HG02840 (cell line): ENCODE measurements around the gene DRGX.

Source experiments
- ATAC-seq: cut with Tn5 transposase; IDR thresholded peaks from one replicate; pipeline ENCODE4 v1.9.1; 2021; ENCODE audit warnings: mild to moderate bottlenecking, moderate library complexity, moderate number of reproducible peaks; ENCODE audit not compliant: unreplicated experiment, low FRiP score

The DRGX gene

DNA sequence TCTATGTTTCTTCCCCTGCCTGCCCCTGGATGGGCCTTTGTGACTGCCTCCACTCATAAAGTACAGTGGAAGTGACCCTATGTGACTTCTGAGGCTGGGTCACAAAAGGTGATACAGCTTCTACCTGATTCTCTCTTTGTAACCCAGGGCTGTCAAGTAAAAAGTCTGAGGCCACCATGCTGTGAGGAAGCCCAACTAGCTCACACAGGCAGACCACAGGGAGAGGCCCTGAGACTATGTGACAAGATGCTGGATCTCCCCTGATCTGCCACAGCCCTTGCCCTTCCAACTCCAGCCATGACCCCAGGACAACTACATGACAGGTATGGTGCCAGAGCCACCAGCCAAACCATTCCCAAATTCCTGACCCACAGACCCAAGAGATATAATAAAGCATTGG is 45.8 kb downstream of the DRGX start:
- ATAC-seq: no peak

DNA sequence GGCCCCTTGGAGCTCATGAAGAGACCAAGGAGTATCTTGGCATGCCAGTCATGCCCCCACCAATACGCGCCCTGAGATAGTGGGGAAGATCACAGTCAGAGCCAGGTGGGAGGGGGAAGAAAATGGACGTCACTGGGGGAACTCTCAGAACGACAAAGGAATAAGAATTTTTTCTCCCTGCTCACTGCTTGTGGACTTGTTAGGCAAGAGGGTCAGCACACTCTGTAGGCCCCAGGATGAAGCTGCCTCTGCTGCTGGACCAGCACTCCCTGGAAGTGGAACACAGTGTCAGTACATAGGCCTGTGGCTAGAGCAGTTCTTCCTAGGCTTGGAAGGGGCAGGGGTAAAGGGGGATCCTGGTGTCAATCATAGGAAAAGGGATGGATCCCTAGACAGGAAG is 46.5 kb downstream of the DRGX start:
- ATAC-seq: no peak

GRCh38 chr10:49348593-49348992 is 47.3 kb downstream of the DRGX start:
- ATAC-seq: no peak

DNA sequence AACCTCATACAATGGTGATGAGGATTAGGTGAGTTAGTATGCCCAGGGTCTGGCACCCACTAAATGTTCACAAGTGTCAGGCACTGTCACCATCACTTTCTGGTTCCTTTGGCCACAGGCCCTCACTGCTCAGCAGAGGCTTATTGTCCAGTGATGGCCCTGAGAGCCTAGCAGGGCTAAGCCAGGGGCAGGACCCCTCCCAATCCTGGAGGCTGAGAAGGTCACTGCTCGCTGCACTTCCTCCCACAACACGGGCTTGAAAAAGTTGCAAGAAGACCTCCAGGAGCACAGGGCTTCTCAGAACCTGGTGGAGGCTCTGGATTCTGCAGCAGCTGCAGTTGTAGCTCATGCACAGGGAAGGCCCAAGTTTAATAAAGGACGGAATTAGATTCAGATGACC is 48.1 kb downstream of the DRGX start:
- ATAC-seq: no peak

- no peak for ATAC-seq
These were observed 48.5 kb downstream of the DRGX start for GRCh38 chr10:49347342-49347741.

DNA sequence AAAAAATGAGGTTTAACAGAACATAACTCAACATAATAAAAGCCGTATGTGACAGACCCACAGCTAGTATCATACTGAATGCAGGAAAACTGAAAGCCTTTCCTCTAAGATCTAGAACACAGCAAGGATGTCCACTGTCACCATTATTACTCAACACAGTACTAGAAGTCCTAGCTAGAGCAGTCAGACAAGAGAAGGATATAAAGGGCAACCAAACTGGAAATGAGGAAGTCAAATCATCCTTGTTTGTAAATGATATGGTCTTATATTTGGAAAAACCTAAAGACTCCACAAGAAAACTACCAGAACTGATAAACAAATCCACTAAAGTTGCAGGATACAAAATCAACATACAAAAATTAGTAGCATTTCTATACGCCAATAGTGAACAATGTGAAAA is 51.0 kb downstream of the DRGX start:
- no peak for ATAC-seq

DNA sequence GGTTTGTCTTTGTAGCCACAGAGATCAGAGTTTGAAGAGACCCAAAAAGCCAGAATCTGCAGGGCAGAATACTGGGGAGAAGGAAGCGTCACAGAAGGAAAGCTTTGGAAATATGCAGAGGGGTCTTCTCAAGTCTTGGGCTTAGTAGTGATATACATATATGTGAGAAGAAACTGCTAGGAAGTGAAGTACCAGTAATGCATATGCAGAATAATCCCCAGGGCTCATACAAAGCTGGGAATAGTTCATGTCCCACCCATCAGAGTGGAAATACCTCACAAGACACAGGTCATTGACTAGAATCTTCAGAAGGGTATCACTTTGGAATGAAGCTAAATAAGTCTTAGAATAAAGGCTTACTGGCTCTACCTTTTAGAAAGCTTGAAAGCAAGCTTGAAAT is 57.3 kb downstream of the DRGX start:
- no peak for ATAC-seq

DNA sequence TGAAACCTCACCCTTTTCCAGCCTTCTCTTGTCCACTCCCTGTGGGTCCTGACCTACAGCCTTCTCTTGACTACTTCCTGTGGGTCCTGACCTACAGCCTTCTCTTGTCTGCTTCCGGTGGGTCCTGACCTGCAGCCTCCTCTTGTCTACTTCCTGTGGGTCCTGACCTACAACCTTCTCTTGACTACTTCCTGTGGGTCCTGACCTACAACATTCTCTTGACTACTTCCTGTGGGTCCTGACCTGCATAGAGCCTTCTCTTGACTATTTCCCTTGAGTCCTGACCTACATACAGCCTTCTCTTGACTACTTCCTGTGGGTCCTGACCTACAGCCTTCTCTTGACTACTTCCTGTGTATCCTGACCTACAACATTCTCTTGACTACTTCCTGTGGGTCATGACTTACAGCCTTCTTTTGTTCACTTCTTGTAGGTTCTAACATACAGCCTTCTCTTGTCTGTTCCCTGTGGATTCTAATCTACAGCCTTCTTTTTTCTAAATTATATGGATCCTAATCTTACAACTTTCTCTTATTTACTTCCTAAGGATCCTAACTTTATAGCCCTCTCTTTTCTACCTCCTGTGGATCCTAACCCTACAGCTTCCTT is 60.4 kb downstream of the DRGX start:
- ATAC-seq: no peak

DNA sequence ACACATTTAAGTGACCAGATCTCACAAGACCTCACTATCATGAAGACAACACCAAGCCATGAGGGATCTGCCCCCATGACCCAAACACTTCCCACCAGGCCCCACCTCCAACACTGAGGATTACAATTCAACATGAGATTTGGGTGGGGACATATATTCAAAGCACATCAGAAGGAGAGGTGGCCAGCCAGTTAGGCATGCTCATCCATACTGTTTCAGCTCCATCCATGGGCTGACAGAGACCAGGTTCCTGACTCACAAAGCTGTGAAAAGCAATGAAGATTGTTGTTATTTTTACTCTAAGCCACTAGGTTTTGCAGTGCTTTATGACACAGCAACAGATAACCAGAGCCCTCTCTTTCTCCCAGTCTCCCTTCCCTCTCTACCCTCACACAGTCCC is 60.9 kb downstream of the DRGX start:
- ATAC-seq: no peak

DNA sequence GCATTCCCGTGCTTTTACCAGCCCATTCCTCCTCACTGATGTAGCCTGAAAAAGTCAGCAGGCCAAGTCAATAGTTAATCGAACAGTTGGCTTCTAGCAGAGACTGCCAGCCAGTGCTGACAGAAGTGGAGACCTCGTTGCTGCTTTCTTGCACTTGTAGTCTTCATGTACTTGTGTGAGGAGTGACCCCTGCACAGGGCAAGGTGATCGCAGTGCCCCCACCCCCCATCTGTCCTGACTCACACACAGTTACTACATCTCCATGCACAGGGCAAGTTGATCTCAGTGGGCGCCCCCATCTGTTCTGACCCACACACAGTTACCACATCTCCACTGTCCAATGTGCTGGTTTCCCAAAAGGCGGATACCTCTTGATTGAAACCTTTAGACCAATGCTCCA is 62.7 kb downstream of the DRGX start:
- no peak for ATAC-seq

GRCh38 chr10:49332768-49333167 is 63.1 kb downstream of the DRGX start:
- no peak for ATAC-seq

DNA sequence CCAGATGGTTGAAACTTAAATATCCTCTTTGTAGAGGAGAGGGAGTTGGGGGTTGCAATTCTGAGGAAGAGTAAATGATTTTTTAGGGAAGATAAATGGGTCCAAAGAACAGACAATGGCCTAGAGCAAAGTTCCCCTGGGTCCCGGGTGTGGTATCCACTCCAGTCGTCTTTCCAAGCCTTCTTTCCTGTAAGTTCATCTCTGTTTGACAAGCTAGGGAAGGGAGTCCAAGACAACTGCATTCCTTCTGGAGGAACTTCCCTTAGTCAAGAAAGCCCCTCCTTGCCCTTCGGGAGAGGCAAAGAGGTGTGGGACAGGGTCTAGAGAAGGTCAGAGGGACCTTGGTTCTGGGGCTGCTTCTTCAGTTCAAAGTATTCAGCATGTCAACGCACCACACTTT is 63.6 kb downstream of the DRGX start:
- no peak for ATAC-seq

DNA sequence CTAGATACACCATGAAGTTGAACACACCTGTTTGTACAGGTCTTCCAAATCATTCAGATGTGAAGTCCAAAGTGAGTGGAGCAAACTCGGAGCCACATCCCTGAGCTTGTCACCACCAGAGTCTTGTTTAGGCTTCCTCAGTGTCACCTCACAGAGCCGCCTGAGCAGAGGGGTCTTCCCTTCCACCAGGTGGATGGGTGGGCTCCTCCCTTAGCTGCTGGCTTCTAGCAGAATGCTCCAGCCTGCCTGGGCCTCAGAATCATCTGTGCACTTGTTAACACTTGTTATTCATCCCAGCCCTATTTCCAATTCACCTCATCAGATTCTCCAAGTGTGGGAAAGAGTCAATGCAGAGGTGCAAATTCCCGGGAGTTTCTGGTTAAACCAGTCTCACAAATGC is 64.5 kb downstream of the DRGX start:
- ATAC-seq: no peak

DNA sequence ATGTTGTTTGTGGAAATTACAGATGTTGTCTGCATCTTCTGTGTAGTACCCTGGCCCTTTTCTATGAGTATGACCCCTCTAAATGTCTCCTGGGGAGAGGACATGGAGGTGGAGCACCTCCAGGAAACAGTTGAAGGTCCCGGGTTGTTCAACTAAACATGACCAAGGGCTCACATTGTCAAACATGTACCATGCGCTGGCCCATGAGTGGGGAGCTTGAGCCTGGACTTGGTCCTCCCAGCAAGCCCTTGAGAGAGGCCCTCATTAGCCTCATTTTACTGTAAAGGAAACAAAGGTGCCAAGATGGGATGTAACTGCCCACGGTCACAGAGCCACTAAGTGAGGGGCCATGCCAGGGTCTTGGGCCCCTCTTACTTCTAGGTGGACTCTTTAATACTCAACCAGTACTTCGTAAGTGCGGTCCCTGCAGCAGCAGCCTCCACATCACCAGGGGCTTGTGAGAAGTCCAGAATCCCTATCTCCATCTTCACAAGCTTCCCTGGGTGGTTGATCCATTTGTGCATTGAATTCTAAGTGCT is 65.7 kb downstream of the DRGX start:
- ATAC-seq: no peak

DNA sequence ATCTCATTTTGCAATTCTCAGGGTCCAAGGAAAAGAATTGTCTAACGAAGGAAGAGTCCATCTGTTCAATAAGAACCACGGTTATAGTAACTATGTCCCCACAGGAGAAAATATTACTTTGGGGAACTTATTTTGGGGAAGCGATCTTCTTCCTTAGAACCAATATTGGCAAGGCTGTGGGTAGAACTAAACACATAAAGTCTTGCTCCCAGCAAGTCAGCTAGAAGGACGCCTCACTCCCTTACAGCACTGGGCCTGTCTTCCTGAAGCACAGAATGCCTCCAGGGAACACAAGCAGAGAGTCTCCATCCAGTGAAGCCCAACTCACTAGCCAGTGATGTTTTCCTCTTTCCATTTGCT is 66.8 kb downstream of the DRGX start:
- no peak for ATAC-seq

- ATAC-seq: no peak
These were observed 67.3 kb downstream of the DRGX start for GRCh38 chr10:49328401-49329145.

DNA sequence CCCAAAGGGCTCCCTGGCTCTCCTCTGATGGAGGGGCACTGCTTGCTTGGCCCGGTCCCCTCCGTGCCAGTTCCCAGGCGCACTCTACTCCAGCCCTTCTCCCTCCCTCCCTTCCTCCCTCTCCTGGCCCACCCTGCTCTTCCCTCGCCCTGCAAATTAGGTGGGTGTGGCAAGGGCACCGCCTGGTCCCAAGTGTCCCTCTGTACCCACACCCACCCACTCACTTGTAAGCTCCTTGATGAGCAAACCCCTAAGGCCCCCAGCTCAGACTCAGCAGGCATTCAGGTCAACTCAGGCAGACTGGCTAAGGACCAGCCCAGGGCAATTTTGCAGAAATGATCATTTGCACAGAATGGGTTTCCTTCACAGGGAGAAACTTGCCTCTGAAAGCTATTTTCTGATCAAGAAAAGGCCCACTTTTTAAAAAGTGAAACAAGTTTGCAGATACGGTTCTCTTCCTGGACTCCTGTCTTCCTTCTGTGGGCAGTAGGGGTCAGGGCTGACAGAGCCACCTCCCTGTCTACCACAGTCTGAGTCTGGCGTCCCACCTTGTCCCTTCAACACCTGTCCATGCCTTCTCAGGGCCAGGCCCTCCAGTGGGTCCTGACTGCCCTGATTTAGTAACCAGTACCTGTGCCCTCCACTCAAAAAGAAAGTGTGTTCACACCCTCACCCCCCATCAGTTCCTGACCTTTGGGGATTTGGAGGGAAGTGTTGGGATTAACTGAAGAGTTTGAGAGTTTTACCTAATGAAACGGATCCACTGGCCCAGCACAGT is 68.7 kb downstream of the DRGX start:
- ATAC-seq: no peak

- no peak for ATAC-seq
These were observed 69.7 kb downstream of the DRGX start for GRCh38 chr10:49325916-49326783.

DNA sequence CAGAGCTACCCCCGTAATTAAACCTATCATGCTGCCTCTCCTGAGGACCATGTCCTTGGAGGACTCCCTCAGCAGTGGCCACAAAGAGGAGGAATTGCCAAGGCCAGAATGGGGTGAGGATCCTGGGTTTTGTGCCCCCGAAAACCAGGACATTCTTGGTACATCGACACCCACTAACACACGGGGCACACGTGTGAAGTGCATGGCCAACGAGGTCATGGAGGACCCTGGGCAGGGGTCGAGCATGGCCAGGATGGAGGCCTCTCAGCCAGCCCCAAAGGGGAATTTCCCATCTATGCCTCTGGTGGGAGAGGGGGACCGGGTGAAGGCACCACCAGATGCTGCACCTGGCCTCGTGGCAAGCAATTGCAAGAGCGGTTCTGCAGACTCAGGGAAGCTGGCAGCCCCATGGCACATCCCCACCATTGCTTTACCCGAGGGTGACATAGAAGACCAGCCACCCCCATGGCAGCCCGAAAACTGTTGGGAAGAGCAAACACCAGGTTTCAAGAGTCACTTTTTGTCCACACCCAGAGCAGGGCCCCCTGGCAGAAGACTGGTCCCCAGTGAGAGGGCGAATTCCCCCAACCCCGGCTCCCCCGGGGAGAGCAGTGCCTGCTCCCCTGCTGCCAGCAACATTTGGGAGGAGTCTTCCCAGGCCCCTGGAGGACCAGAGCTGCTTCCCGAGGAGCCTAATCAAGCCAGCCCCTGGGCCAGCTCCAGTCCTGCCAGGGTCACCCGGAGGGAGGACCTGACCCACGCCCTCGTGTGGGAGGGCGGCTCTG is 70.6 kb downstream of the DRGX start:
- ATAC-seq: no peak

GRCh38 chr10:49324711-49325110 is 71.2 kb downstream of the DRGX start:
- no peak for ATAC-seq
